ELR (cell line): ENCODE data around the gene GSTA1.
"Not testable (repeated sequence)": the region's sequence is repeated elsewhere in the genome, so short reads cannot be mapped to it uniquely, and the experiment has no call there.

Source experiments
- DNase-seq: peaks from one replicate; pipeline ENCODE4 v3.0.0-alpha.2; 2015; ENCODE audit warnings: low read depth

GSTA1 gene

DNA sequence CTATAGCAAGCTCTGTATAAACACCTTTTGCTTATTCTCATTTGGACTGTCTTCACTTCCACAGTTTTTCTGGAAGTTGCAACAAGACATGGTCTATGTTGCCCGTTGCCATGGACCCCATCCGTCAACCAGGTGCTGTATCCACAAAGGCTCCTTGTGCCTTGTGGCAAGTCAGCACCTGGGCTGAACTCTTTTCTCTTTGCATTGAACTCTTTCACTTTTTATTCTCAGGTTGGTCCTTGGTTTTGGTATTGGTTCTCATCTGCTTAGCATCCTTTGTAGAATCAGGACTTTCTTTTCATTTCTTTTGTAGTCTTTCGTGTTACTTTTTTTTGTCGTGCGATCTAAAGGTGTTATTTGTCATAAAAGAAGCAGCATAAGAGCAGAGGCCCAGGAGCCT, 5.0 kb upstream of the GSTA1 start:
- no peak for DNase-seq

DNA sequence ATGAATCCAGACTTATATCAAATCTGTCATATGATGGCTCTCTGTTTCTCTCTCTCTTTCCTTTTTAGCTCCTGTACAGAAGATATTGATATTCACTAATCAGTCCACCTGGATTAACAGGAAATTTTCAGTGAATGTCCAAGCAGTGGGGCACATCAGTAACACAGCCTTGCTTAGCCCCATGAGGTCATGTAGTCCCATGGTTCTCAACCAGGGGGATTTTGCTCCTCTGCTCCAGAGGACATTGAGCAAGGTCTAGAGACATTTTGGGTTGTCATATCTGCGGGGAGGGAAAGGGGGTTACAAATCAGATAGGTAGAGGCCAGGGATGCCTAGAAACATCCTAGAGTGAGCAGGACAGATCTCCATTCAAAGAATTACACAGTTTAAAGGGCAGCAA, 810 bp downstream of the GSTA1 start:
- DNase-seq, result no peak

DNA sequence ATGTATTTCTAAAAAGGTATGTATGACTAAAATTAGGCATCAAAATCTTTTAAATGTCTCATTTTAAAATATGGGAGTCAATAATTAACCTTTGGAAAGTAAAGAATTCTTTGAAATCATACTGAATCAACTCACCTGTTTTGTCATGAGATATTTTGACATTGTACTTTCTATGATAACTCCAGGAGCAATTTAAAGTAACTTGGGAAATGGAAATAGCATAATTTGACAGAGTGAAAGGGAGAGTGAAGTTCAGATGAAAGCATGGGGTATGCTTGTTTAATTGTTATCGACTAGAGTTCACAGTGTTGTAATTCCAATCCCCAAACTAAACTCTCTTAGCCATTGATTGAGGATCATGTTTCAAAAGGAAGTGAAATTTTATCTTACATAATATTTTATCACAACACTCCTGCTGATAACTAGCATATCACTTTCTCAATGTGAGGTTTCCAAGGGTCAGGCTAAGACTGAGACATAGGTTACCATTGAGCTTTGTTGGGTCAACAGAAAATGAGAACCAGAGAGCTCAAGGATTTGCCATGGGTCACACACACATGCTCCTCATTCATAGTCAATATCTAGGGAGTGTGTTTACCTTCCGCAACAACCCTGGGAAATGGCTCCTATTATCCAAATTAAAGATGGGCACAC, 2.3 kb downstream of the GSTA1 start:
- no peak for DNase-seq

DNA sequence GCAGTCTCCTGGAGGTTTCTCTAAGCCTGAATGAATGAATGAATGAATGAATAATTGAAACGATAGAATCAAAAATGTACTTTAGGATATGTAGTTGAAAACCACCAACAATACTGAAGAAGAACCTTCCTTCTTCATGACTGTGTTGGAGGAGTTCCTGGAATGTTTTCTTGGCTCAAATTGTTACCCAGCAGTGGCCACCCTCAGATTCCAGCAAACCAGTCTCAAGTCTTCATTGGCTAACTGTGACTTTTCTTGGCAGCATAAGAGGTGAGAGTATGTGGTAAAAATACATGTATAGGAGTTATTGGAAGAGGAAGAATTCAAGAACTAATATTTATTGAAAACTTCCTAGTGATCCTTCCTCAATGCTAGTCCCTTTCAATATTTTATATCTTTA, 4.3 kb downstream of the GSTA1 start:
- DNase-seq, result not testable (repeated sequence)

DNA sequence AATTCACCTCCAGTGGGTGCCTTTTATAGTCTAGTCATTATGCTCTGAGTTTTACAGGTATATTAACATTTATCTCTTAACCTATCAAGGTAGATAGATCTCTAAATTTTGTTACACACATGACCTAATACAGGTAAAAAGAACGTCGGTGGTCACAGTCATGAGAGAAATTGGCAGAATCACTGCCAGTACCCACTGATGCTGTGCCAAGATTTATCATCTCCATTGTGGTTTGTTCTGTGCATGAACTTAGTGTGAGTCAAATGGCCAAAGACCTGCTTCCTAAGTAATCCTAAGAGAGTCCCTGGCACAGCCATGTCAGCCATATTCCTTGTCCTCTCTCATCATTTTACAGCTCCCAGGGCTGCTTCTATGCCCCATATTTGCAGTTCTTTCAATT, 9.2 kb downstream of the GSTA1 start:
- DNase-seq, result not testable (repeated sequence)

DNA sequence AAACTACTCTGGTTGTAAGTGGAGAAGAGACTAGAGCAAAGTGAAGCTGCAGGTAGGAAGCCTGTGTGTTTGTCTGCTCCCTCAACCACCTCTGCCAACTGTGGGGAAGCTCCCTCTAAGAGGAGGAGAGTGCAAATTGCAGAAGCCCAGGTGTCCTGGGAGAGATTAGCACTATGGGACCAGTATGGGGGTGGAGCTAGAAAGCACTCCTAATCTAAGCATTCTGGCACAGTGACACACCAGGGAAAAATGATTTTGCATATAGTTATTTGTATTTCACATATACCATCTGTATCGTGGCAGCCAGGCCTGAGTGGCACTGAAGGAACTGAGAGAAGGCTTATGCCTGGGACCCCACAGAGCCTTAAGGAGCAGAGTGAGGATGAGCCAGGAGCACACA, 12.8 kb downstream of the GSTA1 start:
- DNase-seq, result no peak

DNA sequence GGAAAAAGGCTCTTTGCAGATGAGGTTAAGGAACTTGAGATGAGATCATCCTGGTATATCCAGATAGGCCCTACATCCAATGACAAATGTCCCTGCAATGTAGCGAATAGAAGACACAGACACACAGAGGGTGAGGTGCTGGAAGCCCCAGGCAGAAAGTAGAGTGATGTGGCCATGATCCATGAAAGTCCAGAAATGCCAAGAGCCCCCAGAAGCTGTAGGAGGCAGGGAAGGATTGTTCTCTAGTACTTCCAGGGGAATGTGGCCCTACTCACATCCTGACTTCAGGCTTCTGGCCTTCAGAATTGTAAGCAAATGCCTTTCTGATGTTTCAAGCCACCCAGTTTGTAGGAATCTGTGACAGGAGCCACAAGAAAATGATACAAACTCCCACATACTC, 14.0 kb downstream of the GSTA1 start:
- peak; percentile 46 for DNase-seq

DNA sequence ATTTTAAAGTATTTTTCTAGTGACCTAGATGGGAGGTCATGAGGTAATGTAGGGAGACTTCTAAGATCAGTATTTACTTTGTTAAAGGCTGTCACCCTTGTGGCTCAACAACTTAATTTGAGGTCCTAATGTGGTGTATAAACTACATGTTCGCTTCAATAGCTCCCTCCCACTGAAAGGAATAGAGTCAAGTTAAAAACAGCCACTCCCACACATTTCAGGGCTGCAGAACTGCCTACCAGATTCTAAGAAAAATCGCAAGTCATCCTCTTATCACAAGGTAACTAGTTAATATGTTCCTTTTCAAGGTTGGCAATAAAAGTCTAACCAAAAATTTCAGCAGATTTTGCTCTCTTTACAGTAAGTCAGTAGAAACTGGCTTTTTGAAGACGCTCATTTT, 15.1 kb downstream of the GSTA1 start:
- no peak for DNase-seq

DNA sequence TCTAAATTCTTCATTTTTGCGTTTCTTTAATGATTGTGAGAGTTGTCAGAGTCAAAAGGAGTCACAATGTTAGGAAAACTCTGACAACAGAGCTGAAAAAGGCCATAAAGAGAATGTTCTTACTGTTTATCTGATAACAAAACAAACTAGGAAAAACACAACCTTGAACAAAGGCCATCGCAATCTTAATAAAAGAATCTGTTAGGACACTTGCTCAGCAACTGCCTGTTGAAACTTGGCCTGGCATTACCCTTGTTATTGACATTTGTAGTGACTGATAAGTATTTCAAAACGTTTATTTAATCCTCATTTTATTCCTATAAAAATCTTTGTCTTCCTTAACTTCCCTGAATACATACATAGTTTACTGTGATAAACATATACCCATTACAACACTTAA, 15.7 kb downstream of the GSTA1 start:
- DNase-seq, result no peak

DNA sequence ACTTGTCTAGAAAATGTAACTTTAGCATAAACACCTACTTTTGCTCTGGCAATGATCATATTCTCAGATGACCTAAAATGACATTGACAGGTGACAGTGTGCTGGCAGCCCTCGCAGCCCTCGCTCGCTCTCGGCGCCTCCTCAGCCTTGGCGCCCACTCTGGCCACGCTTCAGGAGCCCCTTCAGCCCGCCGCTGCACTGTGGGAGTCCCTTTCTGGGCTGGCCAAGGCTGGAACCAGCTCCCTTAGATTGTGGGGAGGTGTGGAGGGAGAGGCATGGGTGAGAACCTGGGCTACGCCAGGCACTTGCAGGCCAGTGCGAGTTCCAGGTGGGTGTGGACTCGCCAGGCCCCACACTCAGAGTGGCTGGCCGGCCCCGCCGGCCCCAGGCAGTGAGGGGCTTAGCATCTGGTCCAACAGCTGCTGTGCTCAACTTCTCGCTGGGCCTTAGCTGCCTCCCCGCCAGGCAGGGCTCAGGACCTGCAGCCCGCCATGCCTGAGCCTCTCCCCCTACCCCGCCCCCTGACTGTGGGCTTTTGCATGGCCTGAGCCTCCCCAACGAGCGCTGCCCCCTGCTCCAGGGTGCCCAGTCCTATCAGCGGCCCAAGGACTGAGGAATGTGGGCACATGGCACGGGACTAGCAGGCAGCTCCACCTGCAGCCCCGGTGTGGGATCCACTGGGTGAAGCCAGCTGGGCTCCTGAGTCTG, 17.2 kb downstream of the GSTA1 start:
- no peak for DNase-seq

DNA sequence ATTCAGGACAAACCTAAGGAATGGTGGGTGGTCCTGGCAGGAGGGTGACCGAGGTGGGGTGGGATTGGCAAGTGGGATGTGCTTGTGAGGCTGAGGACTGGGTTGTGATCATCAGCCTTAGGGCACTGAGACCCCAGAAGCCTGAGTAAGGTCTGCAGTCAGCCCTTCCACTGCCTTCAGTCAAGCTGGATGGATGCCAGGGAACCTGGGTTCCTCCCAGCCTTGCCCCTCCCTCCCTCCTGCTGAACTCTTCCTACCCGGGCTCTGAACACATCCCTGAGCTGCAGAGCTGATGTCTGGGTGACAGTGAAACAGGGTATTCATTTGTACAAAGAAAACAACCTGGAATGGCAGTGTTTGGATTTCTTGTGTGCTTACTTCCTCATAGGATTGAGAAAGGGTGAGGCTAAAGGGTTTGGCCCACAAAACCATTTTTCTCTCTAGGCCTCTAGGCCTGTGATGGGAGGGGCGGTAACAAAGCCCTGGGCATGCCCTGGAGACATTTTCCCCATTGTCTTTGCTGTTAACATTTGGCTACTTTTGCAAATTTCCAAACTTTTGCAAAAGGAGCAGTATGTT, 20.8 kb downstream of the GSTA1 start:
- not testable (repeated sequence) for DNase-seq

DNA sequence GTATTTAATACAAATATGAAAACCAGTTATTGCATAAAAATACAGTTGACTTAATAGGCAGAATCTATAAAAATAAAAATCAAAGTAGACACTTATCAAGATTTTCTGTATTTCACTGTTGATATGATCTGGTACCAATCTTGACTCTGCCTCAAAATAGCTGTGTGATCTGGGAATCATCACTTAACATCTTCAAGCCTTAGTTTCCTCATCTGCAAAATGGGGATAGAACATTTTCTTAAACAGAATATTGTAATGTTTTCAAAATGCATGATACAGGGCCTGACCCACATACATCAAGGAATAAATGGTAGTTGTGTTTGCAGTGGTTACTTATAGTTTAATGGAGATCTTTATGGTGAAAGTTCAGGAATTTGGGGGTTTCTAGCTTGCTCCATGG, 21.4 kb downstream of the GSTA1 start:
- DNase-seq, result not testable (repeated sequence)

DNA sequence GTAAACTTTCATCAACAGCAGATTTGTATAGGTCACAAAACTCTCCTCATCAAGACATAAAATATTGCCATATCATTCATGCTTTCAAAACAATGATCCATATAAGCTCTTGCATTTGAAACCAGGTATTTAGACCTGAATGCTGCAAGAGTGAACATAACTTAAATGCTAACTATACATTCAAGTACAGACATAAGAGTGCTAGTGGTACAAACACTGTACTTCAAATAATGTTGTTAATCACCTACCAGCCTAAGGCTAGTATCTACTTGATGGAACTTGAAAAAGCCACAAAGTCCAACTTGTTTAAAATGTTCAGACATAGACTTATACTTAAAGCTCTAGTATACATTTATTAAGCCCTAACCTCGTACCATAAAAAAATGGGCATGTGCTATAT, 24.4 kb downstream of the GSTA1 start:
- no peak for DNase-seq

DNA sequence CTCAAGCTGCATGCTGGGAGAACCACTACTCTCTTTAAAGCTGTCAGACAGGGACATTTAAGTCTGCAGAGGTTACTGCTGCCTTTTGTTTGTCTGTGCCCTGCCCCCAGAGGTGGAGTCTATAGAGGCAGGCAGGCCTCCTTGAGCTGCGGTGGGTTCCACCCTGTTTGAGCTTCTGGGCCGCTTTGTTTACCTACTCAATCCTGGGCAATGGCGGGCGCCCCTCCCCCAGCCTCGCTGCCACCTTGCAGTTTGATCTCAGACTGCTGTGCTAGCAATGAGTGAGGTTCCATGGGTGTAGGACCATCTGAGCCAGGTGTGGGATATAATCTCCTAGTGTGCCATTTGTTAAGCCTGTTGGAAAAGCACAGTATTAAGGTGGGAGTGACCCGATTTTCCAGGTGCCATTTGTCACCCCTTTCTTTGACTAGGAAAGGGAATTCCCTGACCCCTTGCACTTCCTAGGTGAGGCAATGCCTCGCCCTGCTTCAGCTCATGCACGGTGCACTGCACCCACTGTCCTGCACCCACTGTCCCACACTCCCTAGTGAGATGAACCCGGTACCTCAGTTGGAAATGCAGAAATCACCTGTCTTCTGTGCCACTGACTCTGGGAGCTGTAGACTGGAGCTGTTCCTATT, 26.8 kb downstream of the GSTA1 start:
- not testable (repeated sequence) for DNase-seq

DNA sequence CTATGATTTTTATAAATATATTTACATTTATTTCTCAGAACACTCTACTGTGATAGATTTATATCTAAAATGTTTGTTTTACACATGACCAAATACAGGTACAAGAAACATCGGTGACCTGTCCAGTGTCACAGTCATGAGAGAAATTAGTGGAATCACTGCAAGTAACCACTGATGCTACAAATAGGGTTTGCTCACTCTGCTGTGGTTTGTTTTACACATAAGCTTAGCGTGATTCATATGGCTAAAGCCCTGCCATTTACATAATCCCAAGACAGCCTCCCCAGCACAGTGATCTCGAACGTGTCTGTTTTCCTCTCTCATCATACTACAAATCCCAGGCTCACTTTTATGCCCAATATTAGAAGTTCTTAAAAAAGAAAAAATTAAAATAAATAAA, 34.2 kb downstream of the GSTA1 start:
- DNase-seq, result peak; percentile 48

DNA sequence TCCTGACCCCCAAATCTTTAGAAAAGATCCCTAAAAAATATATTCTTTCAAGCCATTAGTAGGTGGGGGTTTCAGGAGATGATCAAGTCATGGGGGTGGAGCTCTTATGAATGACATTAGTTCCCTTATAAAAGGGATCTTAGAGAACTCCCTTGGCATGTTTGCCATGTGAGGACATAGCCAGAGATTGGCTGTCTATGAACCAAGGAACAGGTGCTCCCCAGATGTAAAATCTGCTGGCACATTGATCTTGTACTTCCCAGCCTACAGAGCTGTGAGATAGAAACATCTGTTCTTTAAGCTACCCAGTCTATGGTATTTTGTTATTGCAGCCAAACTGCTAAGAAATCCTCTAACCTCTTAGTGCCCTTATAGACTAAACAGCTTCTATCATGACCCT, 36.0 kb downstream of the GSTA1 start:
- DNase-seq, result not testable (repeated sequence)

DNA sequence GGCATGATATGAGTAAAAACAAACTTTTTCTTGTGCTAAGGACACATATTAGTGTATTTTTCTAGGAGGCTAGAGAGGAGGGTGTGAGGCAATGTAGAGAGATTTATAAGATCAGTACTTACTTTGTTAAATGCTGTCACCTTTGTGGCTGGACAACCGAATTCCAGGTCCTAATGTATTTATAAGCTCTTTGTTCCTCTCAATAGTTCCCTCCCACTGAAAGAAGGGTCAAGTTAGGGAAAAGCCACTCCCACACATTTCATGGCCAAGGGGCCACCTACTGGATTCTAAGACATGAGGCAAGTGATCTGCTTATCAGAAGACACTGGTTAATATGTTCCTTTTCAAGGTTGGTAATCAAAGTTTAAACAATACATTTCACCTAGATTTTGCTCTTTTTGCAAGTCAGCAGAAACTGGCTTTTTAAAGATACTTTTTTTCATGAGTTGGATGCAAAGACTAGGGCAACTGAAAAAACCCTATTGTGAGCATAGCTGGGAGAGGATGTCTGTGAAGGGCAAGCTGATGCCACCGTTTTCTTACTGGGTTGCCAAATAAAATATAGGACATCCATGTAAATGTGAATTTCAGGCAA, 40.2 kb downstream of the GSTA1 start, which contains the start of gene GSTA2:
Gene GSTA2, minus strand, starts transcription at position 154 of the 595 bp plus-strand sequence. CDS start 5,528 bp downstream, outside the sequence.
- DNase-seq, result peak; percentile 4

DNA sequence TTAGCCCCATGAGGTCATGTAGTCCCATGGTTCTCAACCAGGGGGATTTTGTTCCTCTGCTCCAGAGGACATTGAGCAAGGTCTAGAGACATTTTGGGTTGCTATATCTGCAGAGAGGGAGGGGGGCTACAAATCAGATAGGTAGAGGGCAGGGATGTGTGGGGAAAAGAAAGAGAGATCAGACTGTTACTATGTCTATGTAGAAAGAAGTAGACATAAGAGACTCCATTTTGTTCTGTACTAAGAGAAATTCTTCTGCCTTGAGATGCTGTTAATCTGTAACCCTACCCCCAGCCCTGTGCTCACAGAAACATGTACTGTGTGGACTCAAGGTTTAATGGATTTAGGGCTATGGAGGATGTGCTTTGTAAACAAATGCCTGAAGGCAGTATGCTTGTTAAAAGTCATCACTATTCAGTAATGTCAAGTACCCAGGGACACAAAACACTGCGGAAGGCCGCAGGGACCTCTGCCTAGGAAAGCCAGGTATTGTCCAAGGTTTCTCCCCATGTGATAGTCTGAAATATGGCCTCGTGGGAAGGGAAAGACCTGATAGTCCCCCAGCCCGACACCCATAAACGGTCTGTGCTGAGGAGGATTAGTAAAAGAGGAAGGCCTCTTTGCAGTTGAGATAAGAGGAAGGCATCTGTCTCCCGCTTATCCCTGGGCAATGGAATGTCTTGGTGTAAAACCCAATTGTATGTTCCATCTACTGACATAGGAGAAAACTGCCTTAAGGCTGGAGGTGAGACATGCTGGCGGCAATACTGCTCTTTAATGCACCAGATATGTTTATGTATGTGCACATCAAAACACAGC, 41.7 kb downstream of the GSTA1 start:
- not testable (repeated sequence) for DNase-seq

DNA sequence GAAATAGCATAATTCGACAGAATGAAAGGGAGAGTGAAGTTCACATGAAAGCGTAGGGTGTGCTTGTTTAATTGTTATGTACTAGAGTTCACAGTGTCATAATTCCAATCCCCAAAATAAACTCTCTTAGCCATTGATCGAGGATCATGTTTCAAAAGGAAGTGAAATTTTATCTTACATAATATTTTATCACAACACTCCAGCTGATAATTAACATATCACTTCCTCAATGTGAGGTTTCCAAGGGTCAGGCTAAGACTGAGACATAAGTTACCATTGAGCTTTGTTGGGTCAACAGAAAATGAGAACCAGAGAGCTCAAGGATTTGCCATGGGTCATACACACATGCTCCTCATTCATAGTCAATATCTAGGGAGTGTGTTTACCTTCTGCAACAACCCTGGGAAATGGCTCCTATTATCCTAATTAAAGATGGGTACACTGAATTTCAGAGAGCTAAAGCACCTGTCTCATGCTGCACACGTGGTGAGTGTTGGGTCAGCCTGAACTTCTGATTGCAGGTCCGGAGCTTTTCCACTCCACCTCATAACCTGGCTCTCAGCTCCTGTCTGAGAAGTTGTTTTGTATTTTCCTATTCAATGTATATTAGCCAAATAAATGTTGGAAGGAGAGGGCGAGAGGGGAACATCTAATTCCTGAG, 43.4 kb downstream of the GSTA1 start:
- no peak for DNase-seq

DNA sequence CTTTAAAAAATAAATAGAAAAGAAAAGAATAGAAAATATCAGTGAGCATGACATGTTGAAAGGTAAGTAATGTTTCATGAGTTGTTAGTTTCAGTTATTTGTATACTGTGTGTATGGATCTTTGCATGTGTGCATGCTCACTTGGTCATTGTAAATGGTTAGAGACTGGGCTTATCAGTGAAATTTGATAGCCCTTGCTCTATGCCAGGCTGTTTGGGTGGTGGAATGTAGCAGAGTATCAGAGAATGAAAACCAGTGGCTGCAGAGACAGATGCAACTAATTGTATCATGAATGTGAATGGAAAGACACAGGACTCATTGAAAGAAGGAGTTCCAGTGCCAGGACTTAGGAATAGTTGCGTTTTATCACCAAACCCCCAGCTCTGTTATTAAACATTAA, 44.5 kb downstream of the GSTA1 start:
- DNase-seq, result no peak
